ENCODE data around the gene PFN4.

DNA sequence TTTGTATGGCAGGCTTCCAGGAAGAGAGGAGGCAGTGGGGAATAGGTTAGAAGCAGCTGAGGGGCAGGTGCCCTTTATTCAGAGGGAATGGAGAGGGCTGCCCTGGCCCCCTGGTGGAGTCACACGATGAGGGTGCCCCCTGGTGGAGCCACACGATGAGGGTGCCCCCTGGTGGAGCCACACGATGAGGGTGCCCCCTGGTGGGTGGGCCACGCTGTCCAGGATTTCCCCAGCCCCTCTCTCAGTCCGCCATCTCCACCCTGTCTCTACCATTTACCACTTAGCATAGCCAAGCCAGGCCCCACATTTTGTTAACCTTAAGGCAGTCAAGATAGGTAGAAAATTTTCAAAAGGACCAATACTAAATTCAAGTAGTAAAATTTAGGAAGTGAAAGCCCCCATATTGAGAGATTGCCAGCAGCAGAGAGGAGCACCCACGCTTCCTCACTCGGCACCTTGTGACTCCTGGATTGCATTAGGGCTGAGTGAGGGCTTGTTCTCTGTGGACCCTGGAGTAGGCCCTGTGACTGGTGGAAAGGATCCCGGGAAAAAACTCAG is 41.4 kb upstream of the PFN4 start:
- TF ChIP-seq, protein P1, sequence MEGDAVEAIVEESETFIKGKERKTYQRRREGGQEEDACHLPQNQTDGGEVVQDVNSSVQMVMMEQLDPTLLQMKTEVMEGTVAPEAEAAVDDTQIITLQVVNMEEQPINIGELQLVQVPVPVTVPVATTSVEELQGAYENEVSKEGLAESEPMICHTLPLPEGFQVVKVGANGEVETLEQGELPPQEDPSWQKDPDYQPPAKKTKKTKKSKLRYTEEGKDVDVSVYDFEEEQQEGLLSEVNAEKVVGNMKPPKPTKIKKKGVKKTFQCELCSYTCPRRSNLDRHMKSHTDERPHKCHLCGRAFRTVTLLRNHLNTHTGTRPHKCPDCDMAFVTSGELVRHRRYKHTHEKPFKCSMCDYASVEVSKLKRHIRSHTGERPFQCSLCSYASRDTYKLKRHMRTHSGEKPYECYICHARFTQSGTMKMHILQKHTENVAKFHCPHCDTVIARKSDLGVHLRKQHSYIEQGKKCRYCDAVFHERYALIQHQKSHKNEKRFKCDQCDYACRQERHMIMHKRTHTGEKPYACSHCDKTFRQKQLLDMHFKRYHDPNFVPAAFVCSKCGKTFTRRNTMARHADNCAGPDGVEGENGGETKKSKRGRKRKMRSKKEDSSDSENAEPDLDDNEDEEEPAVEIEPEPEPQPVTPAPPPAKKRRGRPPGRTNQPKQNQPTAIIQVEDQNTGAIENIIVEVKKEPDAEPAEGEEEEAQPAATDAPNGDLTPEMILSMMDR (IDR thresholded peaks at IDR 0.05): peak in 3 of 4 experiments; percentile 26 to 43 (median 33)
- TF ChIP-seq POLR2A (IDR thresholded peaks at IDR 0.05): no peak
- no peak for TF ChIP-seq POLR2AphosphoS5 (IDR thresholded peaks at IDR 0.05)
